ENCODE measurements around the gene ERBB2. TPM values are rescaled to one million over a fixed set of nuclear protein-coding genes. Genes with fewer than 3 reads are reported as not detected.

Gene ERBB2
- total and polyA plus RNA-seq, 10 of the 15 experiments (the other 5 are each of a cell fraction or from before 2014, with no cell fraction given), result 0.39 to 7.0 (median 4.3) TPM

- H3K4me3 ChIP-seq, result no peak overlapping the region
- peaks cover 12 to 24% of the 10 kb centered on the region in 2 experiments; a peak in 3 of 4 replicates for H3K36me3 ChIP-seq (ENCODE audit: control insufficient read depth in 2 of 2, insufficient read depth in 2 of 2, low read length in 1 of 2)
- H3K9me3 ChIP-seq (replicated peaks; ENCODE audit: control insufficient read depth, insufficient read depth, low read length), result no peaks in the 10 kb centered on the region
- TF ChIP-seq EED (IDR thresholded peaks at IDR 0.05; ENCODE audit: low read depth) (no peak), MEF2A (IDR thresholded peaks at IDR 0.05; ENCODE audit: insufficient read depth, low read depth, low read length) (no peak), ZNF384 (IDR thresholded peaks at IDR 0.05; ENCODE audit: borderline replicate concordance, low read depth, low read length) (no peak), CEBPZ (IDR thresholded peaks at IDR 0.05; ENCODE audit: low read depth, low read length) (no peak)
- in situ Hi-C loops (cut with MboI), result no loop called here
- no peak overlapping the region for H2AFZ ChIP-seq (ENCODE audit: control insufficient read depth, low read depth, low read length)
- no peaks in the 10 kb centered on the region for H3K79me2 ChIP-seq (ENCODE audit: control insufficient read depth, insufficient read depth, low read length)
- ChIA-PET SMC1A (ENCODE audit: uncharacterized antibody, unreplicated experiment) (interaction anchor here (1.0 kb wide), 1 partner anchor 37 kb away, joined by 3 read pairs; no protein-coding TSS in a partner anchor), RAD21 (ENCODE audit: unreplicated experiment) (no interaction called here), POLR2A (no interaction called here), CTCF (interaction anchor here (0.8 kb wide), 1 partner anchor 27 kb away, joined by 4 read pairs; no protein-coding TSS in a partner anchor)
- intact Hi-C loops (cut with micrococcal nuclease; ENCODE audit: unreplicated experiment), result no loop called here
- no peak overlapping the region for H3K9ac ChIP-seq (ENCODE audit: control insufficient read depth, insufficient read depth, low read length)
- no peak for FAIRE-seq
- no peak overlapping the region for H3K27ac ChIP-seq (ENCODE audit: control insufficient read depth, insufficient read depth)
- no peaks in the 10 kb centered on the region for H4K20me1 ChIP-seq (ENCODE audit: control insufficient read depth, insufficient read depth)
- H3K27me3 ChIP-seq (replicated peaks in 1 of 2; ENCODE audit: control insufficient read depth in 2 of 2, insufficient read depth in 2 of 2, low read length in 1 of 2), result no peaks in the 10 kb centered on the region
- ATAC-seq, result no peak
- H3K4me1 ChIP-seq (ENCODE audit: control insufficient read depth, insufficient read depth, low read length), result peaks cover 6% of the 10 kb centered on the region; the same call in 1 of the 2 replicates
- no peak overlapping the region for H3K4me2 ChIP-seq (ENCODE audit: control insufficient read depth, insufficient read depth)
- DNase-seq (ENCODE audit: low read depth, low spot score), result no peak
- WGBS (ENCODE audit: insufficient coverage, insufficient replicate concordance, low lambda C conversion rate, missing lambda C conversion rate), result 88% methylated on average over 35 of the region's 35 CpGs
- BruUV-seq (replicated peaks), result no TSS peak
Measured at GRCh38 chr17:39660397-39661385, 39.2 kb upstream of the ERBB2 start.
